Measurements from ENCODE around the gene NRM.

GRCh38 chr6:30670760-30671527, 19.8 kb downstream of the NRM start:
- TF ChIP-seq CTCF (IDR thresholded peaks at IDR 0.05) (no peak), POLR2A (IDR thresholded peaks at IDR 0.05) (no peak), EP300 (IDR thresholded peaks at IDR 0.05; ENCODE audit: low read depth) (no peak)

All from transverse colon (tissue), 3 donors.